K562 (cell line): Measurements from ENCODE around the gene PGRMC2. TPM values are rescaled to one million over a fixed set of nuclear protein-coding genes. Genes with fewer than 3 reads are reported as not detected.

Experiments
- ARID1B ChIP-seq: fragments of 450-650 bp; IDR thresholded peaks from 2 replicates; pipeline ENCODE4 v1.6.1; 2016; ENCODE audit warnings: antibody characterized with exemption, mild to moderate bottlenecking, inconsistent platforms
- BHLHE40 ChIP-seq: IDR thresholded peaks from 2 replicates; pipeline ENCODE4 v1.6.1; 2011; ENCODE audit warnings: low read length, improper control_type of control experiment
- CBFA2T3 ChIP-seq: fragments of 450-650 bp; IDR thresholded peaks from 2 replicates; pipeline ENCODE4 v1.6.1; 2017
- CGGBP1 ChIP-seq: fragments of 250-450 bp; sonication (Bioruptor Pico); IDR thresholded peaks from 2 replicates; pipeline ENCODE4 v1.9.0; 2021; ENCODE audit warnings: mild to moderate bottlenecking
- CREB1 ChIP-seq, 2 experiments: sonication (generic) in 1 of 2; formaldehyde crosslinking in 1 of 2; IDR thresholded peaks; 2 replicates each; pipeline versions ENCODE4 v1.6.1 to v1.8.0; 2012 to 2022; ENCODE audit warnings: inconsistent platforms in 1 of 2, mild to moderate bottlenecking in 1 of 2, missing genetic modification reagents in 1 of 2, moderate library complexity in 1 of 2
- DIDO1 ChIP-seq: fragments of 450-650 bp; IDR thresholded peaks from 2 replicates; pipeline ENCODE4 v1.6.1; 2016; ENCODE audit warnings: low read depth, missing biosample characterization, missing genetic modification characterization
- EGR1 ChIP-seq: fragments of 450-650 bp; conservative IDR thresholded peaks from 2 replicates; pipeline ENCODE4 v1.6.1; 2017; ENCODE audit warnings: mild to moderate bottlenecking
- EP300 ChIP-seq: IDR thresholded peaks from 2 replicates; pipeline ENCODE4 v1.6.1; 2012; ENCODE audit warnings: low read length, improper control_type of control experiment
- FOXJ2 ChIP-seq: fragments of 200-800 bp; sonication (Bioruptor generic); IDR thresholded peaks from 2 replicates; pipeline ENCODE4 v1.6.1; 2016; ENCODE audit warnings: missing genetic modification characterization, missing compliant biosample characterization
- HNRNPK ChIP-seq: fragments of 200-400 bp; formaldehyde crosslinking; IDR thresholded peaks from one replicate; pipeline ENCODE4 v1.6.1; 2018; ENCODE audit warnings: mild to moderate bottlenecking, low read depth, low read length; ENCODE audit not compliant: poor library complexity, severe bottlenecking
- KDM4B ChIP-seq, 2 experiments: fragments of 450-650 bp in 1 of 2; sonication (generic) in 1 of 2; IDR thresholded peaks; 2 replicates each; pipeline ENCODE4 v1.6.1; 2016 to 2017; ENCODE audit warnings: borderline replicate concordance in 2 of 2, antibody characterized with exemption in 1 of 2, low read depth in 1 of 2, mild to moderate bottlenecking in 1 of 2
- MTA3 ChIP-seq: fragments of 450-650 bp; formaldehyde crosslinking; IDR thresholded peaks from 2 replicates; pipeline ENCODE4 v1.6.1; 2017; ENCODE audit warnings: mild to moderate bottlenecking, borderline replicate concordance
- NR2C1 ChIP-seq, 2 experiments: fragments of 450-650 bp; IDR thresholded peaks; 2 replicates each; pipeline ENCODE4 v1.6.1; 2017; ENCODE audit warnings: mild to moderate bottlenecking in 2 of 2, antibody characterized with exemption in 1 of 2, inconsistent platforms in 1 of 2, missing compliant biosample characterization in 1 of 2, missing genetic modification characterization in 1 of 2
- RAD21 ChIP-seq, 2 experiments: fragments of 250-450 bp in 1 of 2; fragments of 450-650 bp in 1 of 2; sonication (Bioruptor Pico) in 1 of 2; formaldehyde crosslinking in 1 of 2; IDR thresholded peaks in 1 of 2; conservative IDR thresholded peaks in 1 of 2; 2 replicates each; pipeline versions ENCODE4 v1.4.0 to v1.8.0; 2020 to 2022; ENCODE audit warnings: mild to moderate bottlenecking in 2 of 2, moderate library complexity in 1 of 2
- SAP30 ChIP-seq: fragments of 200-600 bp; sonication (generic); IDR thresholded peaks from 2 replicates; pipeline ENCODE4 v1.6.1; 2012; ENCODE audit warnings: borderline replicate concordance, low read depth, mild to moderate bottlenecking, moderate library complexity, low read length, control low read depth, inconsistent platforms; ENCODE audit not compliant: insufficient read depth, poor library complexity, severe bottlenecking
- SIX5 ChIP-seq, 2 experiments: IDR thresholded peaks; 2 replicates each; pipeline ENCODE4 v1.6.1; 2011; ENCODE audit warnings: low read length in 2 of 2, borderline replicate concordance in 1 of 2, low read depth in 1 of 2, mild to moderate bottlenecking in 1 of 2, moderate library complexity in 1 of 2; ENCODE audit not compliant: insufficient read depth in 1 of 2
- TEAD4 ChIP-seq, 2 experiments: sonication (generic) in 1 of 2; formaldehyde crosslinking in 1 of 2; IDR thresholded peaks; 2 replicates each; pipeline versions ENCODE4 v1.6.1 to v1.8.0; 2012 to 2022; ENCODE audit warnings: borderline replicate concordance in 1 of 2, inconsistent platforms in 1 of 2, low read length in 1 of 2, mild to moderate bottlenecking in 1 of 2, missing genetic modification reagents in 1 of 2
- THRA ChIP-seq: fragments of 450-650 bp; IDR thresholded peaks from 2 replicates; pipeline ENCODE4 v1.6.1; 2017; ENCODE audit warnings: mild to moderate bottlenecking, moderate library complexity
- ZNF212 ChIP-seq: fragments of 450-650 bp; formaldehyde crosslinking; IDR thresholded peaks from 2 replicates; pipeline ENCODE4 v1.4.0; 2020; ENCODE audit warnings: mild to moderate bottlenecking
- ZNF431 ChIP-seq: sonication (generic); formaldehyde crosslinking; IDR thresholded peaks from 2 replicates; pipeline ENCODE4 v1.8.0; 2022; ENCODE audit warnings: mild to moderate bottlenecking, missing genetic modification reagents
- ZNF695 ChIP-seq: fragments of 450-650 bp; formaldehyde crosslinking; IDR thresholded peaks from 2 replicates; pipeline ENCODE4 v1.4.0; 2020; ENCODE audit warnings: mild to moderate bottlenecking, moderate library complexity
- polyA plus RNA-seq, 8 experiments: library from polyadenylated mRNA; depleted of rRNA in 4 of 8; stranded (reverse) in 5 of 8; unstranded in 3 of 8; fragments of >200 nt; fragmentation: Nextera tagmentation in 2 of 8; fragmentation: Illumina TruSeq in 1 of 8; extraction: Ambion mirVana in 2 of 8; extraction: Trizol in 1 of 8; gene quantifications; 2 replicates each; pipeline versions ENCODE4 v1.2.1 to v1.2.3, GENCODE V29; 2011 to 2014; ENCODE audit warnings: inconsistent platforms in 1 of 8, missing spikeins in 1 of 8
- total RNA-seq, 7 experiments: library from RNA; depleted of rRNA in 6 of 7; stranded (reverse); fragments of >200 nt in 6 of 7; fragmentation: Illumina TruSeq in 2 of 7; extraction: Trizol in 2 of 7; gene quantifications; 2 replicates each; pipeline versions ENCODE4 v1.2.1 to v1.2.3, GENCODE V29; 2011 to 2021; ENCODE audit warnings: low replicate concordance in 1 of 7
- TF ChIP-seq, protein P1 (sequence below): sonication (generic); formaldehyde crosslinking; IDR thresholded peaks from 2 replicates; pipeline ENCODE4 v1.8.0; 2022; ENCODE audit warnings: mild to moderate bottlenecking, missing genetic modification reagents, borderline replicate concordance

The PGRMC2 gene
- total and polyA plus RNA-seq, 9 of the 15 experiments (the other 6 are each of a cell fraction or from before 2014, with no cell fraction given) = 12.4 to 81.3 (median 22.7) TPM

- TF ChIP-seq HNRNPK (no peak), KDM4B (IDR thresholded peaks at IDR 0.05; ENCODE audit: borderline replicate concordance in 2 of 2, low read depth in 1 of 2) (peak in 1 of 2 experiments; percentile 93; a peak in 2 of 4 replicates), ZNF695 (CRISPR knock-in tag) (no peak), CGGBP1 (CRISPR knock-in tag) (0 out of 2 replicates have a peak, but pooled peaks have one; percentile 62), CREB1 (IDR thresholded peaks at IDR 0.05) (peak; percentile 62), CREB1 (CRISPR knock-in tag; IDR thresholded peaks at IDR 0.05) (peak; percentile 87), RAD21 (CRISPR knock-in tag; conservative IDR thresholded peaks at IDR 0.05 in 1 of 2, IDR thresholded peaks at IDR 0.05 in 1 of 2) (0 out of 4 replicates have a peak, but pooled peaks of 1 of the 2 experiments have one; percentile 17), BHLHE40 (peak; percentile 100), EP300 (peak; percentile 49; the same call in 1 of the 2 replicates), EGR1 (peak; percentile 85), CBFA2T3 (peak; percentile 66), SAP30 (peak; percentile 38), ZNF212 (CRISPR knock-in tag) (0 out of 2 replicates have a peak, but pooled peaks have one; percentile 43), THRA (no peak), TEAD4 (IDR thresholded peaks at IDR 0.05; ENCODE audit: low read length) (peak; percentile 47), TEAD4 (CRISPR knock-in tag; IDR thresholded peaks at IDR 0.05; ENCODE audit: borderline replicate concordance) (no peak), ZNF431 (CRISPR knock-in tag) (peak; percentile 85), DIDO1 (tag) (peak; percentile 57; the same call in 1 of the 2 replicates), ARID1B (peak; percentile 52), FOXJ2 (tag) (no peak; the same call in 1 of the 2 replicates), NR2C1 (IDR thresholded peaks at IDR 0.05) (no peak), NR2C1 (tag; IDR thresholded peaks at IDR 0.05) (no peak), MTA3 (peak; percentile 87), SIX5 (IDR thresholded peaks at IDR 0.05; ENCODE audit: borderline replicate concordance in 1 of 2, insufficient read depth in 1 of 2, low read depth in 1 of 2, low read length in 2 of 2) (no peak)
- TF ChIP-seq, protein P1, sequence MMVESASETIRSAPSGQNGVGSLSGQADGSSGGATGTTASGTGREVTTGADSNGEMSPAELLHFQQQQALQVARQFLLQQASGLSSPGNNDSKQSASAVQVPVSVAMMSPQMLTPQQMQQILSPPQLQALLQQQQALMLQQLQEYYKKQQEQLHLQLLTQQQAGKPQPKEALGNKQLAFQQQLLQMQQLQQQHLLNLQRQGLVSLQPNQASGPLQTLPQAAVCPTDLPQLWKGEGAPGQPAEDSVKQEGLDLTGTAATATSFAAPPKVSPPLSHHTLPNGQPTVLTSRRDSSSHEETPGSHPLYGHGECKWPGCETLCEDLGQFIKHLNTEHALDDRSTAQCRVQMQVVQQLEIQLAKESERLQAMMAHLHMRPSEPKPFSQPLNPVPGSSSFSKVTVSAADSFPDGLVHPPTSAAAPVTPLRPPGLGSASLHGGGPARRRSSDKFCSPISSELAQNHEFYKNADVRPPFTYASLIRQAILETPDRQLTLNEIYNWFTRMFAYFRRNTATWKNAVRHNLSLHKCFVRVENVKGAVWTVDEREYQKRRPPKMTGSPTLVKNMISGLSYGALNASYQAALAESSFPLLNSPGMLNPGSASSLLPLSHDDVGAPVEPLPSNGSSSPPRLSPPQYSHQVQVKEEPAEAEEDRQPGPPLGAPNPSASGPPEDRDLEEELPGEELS (CRISPR knock-in tag) = peak; percentile 84; the same call in 1 of the 2 replicates
Measured at GRCh38 chr4:128287871-128288688, 467 bp upstream of the PGRMC2 start (continued).
